GM19328 (cell line): ENCODE measurements around the gene ELK3.

Experiments used
- ATAC-seq: cut with Tn5 transposase; IDR thresholded peaks from one replicate; pipeline ENCODE4 v1.9.1; 2021; ENCODE audit warnings: mild to moderate bottlenecking, moderate library complexity; ENCODE audit not compliant: unreplicated experiment

The ELK3 gene

DNA sequence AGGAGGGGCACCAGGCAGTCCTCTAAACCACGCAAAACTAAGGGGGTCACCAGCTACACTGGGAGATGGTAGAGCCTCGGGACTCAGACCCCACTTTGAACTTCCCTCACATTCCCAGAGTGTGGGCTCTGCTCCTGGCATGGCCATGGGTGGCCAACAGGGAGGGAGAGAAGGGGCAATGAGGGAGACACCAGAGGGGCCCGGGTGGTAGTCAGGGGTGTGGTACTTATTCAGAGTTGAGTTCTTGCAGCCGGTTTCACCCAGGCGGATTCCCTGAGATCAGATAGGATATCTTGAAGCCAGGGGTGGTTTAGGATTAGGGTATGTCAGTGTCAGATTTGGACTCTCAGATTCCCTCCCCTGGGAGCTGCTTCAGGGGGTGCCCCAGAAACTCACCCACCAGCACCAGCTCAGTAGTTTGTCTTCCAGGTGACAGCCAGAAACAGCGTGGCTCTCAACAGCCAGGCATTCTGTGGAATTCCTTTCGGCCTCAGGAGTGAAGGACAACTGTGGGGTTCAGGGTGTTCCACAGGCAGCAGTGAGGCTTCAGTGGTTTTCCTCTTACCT, 56.0 kb downstream of the ELK3 start:
- no peak for ATAC-seq

DNA sequence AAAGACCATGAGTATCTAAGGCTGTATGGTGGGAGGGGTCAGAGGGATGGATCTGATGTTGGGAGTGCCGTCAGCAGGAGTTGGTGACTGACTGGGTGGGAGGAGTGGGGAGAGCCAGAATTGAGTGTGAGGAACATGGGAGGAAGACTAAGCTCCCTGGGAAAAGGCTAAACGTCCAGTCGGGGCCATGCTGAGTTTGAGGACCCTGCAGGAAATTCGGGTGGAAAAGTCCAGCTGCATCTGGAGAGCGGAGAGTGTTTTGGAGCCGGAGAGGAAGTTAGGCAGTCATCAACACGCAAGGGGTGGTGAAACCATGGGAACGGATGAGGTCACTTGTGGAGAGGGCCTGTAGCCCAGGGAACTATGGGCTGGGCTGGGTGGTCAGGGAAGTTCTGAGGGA, 60.9 kb downstream of the ELK3 start:
- ATAC-seq: no peak

DNA sequence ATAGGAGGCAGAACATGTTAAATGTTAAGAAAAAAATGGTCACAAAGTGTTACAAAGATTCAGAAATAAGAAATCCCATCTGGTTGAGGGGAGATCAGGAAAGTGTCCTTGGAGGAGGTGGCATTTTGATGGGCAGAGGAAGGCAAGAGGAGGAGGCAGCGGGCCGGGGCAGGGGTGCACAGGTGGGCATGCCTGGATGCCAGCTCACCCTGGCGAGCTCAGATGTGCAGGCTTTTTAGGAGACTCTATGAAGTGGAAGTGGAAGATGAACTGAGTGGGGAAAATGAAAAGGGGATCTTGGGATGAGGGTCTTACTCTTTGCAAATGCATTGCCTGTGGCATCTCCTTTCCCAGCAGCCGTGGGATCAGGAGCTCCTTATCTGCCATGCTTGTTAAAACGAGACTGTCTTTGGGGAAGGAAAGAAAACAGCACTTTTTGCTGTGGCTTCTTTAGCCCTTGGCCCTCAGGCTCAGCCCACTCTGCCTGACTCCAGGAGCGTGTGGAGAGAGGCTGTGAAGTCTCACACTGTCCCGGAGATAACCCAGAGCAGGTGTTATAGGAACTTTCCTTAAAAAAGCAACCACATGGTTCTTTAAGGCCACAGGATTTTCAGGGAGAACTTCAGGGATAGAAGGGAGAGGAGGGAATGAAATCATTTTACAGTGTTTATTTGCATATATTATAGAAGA, 62.6 kb downstream of the ELK3 start:
- ATAC-seq: no peak

DNA sequence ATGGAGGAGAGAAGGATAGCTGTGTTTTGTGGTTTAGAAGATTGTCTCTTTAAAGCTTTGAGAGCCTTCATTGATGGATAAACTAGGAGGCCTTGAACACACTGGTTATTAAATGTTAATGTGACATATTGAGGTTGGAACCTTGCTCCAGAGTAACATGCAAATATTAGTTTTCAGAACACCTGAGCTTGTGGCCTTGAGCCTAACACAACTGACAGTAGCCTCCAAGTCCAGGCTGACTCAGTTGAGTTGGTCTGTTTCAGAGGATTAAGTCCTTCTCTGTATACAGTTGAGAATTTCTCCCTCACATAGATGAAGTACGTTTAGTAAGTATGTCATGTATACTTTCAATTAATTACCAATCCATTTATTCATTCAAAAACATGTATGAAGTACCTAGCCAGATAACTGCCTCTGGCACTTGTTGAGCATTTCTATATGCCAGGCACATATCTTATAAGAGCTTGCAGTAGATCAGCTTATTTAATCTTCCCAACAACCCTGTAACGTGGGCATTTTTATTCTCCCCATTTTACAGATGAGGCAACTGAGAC, 63.5 kb downstream of the ELK3 start:
- no peak for ATAC-seq

DNA sequence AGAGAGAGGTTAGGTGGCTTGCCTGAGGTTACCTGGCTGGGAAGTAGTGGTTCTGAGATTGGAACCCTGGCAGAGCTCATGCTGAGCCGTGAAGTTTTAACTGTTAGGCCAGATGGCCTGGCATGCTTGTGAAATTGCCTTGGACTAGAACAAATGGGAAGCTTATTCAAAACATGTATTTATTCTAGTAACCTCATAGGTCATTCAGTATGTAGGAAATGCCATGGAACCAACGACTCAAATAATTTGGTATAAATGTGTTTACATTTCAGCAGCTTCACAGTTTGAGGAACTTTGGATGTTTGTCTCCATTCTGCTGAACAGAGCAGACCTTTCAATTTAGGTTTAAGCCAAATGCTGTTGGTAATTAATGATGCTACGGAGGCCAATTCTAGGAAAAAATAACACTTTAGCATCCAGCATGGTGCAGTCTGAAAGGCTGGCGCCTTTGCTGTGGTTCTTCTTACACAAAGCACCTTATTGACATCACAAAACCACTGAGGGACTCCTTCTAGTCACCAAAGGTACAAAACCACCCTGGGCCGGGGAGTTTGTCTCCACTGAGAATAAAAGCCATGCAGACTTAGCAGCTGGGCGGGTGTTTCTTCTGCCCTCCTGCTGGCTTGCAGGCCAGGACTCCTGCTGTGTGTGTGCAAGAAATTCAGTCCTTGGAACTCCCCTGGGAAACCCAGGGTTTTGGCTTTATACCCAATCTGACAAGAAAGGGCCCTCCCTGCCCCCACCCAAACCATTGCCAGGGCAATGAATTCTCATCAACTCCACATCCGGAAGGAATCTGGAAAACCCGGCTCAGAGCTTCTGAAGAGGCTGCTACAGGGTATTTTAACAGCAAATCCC, 64.2 kb downstream of the ELK3 start:
- ATAC-seq: no peak

DNA sequence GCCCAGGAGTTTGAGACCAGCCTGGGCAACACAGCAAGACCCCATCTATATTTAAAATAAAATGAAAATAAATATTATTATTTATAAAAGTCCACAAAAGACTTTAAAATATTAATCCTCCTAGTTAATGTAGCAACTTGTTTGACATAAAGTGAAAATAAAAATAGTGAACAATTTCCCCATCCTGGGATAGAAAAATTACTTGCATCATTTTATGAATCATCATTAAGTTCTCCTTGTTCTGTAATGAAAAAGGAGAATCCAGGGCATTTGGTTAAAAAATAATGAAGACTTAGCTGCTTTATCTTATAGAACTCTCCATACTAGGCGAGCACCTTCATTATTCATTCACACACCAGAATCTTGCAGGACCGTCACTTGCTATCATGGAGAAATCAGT, 66.1 kb downstream of the ELK3 start:
- no peak for ATAC-seq

DNA sequence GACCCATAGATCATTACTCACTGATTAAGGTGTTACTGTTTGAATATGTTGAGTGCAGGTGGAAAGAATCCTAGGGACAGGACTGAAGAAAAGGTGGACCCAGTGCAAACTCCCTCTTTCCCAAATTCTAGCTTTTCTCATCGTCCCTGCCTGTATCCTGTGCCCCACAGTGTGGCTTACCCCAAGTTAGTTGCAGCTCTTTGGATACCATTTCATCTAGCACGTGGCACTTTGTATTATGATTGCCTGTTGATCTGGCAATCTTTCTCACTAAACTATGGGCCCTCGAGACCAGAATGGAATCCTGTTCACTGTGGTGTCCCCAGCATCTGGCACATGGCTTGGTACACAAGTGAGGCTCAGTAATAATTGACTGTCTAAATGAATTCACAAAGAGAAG, 66.5 kb downstream of the ELK3 start:
- no peak for ATAC-seq

DNA sequence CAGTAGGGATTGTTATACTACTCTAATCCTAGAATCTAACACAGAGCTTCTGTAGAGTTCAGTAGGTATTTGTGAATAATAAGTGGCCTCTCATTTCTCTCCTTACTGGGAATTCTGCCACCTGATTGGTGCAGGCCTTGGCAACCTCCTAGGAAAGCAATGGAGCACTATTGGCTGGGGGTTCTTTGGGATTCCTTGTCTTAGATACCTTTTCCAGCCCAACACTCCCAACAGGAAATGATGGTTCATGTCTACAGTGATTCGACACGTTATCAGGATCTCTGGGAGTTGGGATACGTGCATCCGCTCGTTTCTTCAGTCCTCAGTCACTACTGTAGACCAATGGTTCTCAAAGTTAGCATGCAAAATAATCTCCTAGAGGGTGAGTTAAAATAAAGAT, 67.4 kb downstream of the ELK3 start:
- no peak for ATAC-seq

DNA sequence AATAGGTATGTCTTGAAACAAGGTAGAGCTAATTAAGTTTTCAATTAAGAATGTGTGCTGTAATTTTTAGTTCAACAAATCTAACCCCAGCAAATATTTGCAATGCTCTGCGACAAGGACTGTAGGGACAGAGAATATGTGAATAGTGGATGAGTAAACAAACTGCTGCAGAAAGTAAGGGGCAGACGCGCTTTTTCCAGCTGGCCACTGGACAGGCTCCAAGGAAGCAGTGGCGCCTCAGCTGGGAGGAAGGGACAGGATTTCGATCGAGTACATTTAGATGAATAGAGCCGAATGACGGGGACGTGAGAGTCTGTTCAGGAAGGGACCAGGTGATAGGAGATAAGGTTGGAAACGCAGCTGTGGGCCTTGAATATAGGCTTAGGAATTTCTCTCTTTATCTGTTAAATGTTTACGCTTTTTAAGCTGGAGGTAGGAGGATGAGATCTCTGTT, 69.3 kb downstream of the ELK3 start:
- no peak for ATAC-seq

DNA sequence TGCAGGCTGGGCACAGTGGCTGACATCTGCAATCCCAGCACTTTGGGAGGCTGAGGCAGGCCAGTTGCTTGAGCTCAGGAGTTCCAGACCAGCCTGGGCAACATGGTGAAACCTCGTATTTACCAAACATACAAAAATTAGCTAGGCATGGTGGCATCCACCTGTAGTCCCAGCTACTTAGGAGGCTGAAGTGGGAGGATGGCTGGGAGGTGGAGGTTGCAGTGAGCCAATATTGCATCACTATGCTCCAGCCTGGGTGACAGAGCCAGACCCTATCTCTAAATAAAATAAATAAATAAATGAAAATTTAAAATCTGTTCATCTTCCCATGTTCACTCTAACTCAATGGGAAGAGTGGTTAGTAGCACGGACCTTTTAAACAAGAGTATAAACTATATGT, 71.2 kb downstream of the ELK3 start:
- ATAC-seq: no peak

DNA sequence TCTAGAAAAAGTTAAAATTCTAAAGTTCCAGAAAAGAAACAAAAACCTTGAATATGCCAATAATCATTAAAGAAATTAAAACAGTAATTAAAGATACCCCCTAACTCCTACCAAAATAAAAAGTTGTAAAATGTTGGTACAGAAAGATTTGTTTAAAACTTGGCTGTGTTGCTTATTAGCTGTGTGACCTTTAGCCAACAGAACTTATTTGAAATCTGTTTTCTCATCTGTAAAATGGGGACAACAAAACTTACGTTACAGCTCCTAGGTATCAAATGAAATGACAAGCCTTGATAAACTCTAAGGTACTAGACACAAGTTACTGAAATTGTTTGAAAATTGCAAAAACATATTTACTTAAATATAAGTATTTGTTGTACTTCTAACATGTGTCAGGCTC, 71.7 kb downstream of the ELK3 start:
- no peak for ATAC-seq

DNA sequence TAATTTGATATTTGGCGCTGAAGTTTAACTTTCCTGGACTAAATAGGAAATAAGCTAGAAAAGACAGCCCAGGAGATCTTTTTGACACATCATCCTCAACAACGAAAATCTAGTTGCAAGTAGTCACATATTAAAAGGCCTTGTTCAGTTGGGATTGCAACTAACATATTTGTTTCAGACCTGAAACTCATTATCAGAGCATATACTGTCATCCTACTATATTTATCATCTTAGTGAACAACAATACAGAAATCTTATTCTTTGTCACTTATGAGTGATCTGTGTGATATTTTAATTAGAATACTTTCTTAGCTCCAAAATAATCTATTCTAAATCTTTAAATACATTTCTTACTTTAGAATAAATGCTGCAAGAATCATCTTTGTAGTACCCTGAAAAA, 72.1 kb downstream of the ELK3 start:
- no peak for ATAC-seq

DNA sequence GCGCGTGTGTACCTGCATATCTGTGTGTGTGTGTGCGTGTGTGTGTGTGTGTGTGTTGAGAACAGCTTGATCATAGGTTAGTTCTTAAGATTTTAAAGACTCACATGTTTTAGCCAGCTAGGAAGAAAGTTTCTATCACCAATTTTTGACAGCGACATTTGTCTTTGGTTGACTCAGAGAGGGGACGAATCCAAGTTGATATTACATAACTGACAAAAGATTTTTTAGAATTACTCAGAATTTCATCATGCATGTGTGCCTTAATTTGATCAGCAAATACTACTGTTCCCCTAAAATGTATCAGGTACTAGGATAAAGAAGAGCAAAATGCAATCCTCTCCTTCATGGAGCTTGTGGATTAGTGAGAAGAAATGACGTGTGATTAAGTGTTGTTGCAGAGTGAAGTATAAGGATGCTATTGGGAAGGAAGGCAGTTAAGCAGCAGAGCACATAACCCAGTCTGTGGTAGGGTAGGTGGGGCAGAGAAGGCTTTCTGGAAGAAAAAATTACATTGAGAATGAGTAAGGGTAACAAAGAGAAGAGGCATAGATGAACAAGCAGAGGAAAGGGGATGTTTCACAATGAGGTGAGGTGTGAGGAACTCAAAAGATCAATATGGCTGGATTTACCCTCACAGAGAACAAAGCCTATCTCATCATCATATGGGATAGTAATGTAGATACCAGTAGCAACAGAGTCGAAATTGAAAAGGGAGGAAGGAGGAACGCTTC, 77.5 kb downstream of the ELK3 start:
- no peak for ATAC-seq

DNA sequence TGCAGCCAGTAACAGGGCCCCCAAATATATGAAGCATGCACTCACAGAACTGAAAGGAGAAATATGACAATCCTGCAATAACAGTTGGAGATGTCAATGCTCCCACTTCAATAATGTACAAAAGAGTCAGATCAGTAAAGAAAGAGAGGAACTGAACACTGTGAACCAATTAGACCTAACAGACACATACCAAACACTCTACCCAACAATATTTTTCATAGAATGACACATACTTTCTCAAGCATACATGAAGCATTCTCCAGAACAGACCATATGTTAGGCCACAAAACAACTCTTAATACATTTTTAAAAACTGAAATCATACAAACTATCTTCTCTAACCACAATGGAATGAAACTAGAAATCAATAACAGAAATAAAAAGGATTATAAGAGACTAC, 80.2 kb downstream of the ELK3 start:
- ATAC-seq: no peak

DNA sequence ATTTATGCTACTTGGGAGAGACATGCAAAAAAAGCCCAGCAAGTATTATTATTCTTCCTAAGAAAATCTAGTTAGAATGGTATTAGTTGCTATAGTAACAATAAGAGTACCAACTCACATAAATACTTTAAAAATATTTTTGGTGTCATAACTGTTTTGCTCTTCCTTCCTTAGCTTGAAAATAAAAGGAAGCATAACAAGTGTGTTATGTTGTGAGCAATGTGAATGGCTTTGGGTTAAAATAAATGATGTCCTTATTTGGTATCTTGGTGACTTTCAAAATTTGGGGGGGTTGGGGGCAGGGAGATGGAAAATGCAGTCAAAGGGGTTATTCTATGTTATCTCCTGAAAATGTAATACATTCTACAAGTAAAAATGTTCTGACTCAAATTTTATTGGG, 91.0 kb downstream of the ELK3 start:
- ATAC-seq: no peak

DNA sequence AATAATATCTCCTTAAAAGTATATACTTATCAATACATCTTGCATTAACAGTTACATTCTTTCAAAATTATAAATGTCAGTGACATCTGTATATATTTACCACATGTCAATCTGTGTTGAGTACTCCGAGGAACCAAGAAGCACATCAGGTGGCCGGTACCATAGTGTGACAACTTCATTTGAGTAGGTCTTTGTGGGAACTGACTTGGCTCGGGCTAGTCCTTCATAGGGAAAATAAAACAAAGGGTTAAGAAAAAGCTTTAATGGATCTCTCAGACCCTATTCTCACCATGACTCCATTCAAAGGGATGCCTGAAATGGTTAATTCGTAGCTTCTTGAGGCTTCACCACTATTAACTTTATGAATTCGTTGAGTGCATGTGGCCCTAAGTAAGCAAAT, 94.9 kb downstream of the ELK3 start:
- ATAC-seq: no peak

DNA sequence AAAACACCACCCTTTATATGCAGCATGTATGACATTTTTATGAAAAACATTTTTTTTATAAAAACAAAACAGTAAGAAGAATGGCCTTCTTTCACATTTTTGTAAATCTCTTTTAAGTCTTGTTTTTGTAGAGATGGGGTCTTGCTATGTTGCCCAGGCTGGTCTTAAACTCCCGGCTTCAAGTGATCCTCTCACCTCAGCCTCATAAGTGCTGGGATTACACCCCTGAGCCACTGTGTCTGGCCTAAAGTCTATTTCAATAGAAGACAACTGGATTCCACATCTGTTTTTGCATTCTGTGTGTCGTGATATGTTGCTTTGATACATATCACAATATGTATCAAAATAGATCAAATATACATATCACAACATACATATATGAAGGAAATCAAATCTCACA, 98.9 kb downstream of the ELK3 start:
- ATAC-seq: no peak

DNA sequence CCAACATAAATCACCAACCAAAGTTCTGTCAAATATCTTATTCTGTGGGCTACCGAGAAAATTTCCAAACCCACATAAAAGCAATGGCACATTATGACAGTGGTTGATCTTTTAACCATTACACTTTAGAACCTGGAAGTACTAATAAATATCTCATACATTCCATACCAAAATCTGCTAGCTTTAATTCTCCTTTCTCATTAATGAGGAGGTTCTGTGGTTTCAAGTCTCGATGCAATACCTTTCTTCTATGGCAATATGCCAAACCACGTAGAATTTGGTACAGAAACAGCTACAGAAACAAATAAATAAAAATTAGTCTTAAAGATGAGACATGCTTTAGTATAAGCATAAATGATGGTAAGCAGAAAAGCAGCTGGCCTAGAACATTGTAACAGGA, 100.7 kb downstream of the ELK3 start:
- ATAC-seq: no peak

DNA sequence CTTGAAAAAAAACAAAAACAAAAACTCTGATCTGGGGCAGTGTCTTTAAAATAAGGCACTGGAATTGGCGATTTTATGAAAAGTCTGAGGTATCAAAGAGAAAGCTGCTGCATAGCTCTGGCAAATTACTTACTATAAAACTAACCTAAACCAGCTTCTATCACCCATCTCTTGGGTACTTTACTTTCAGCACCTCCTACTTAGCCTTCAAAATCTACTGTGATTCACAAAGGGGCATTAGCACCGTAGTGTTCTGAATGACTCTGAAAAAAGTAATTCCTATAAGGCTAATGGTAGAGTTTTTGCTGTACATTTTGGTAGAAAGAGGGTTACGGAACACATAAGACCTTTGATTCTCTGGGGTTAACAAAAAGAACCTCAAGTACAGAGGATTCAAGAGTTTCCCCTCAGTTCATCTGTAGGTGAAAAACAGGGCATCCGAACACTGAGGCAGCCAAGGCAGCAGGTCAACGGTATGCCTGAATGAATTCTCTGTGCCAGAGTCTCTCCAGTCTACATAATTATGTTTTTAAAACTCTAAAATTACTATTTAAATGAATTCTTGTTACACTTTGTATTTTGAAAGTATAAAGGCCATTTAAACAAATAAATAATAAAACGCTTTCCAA, 101.5 kb downstream of the ELK3 start:
- ATAC-seq: no peak

DNA sequence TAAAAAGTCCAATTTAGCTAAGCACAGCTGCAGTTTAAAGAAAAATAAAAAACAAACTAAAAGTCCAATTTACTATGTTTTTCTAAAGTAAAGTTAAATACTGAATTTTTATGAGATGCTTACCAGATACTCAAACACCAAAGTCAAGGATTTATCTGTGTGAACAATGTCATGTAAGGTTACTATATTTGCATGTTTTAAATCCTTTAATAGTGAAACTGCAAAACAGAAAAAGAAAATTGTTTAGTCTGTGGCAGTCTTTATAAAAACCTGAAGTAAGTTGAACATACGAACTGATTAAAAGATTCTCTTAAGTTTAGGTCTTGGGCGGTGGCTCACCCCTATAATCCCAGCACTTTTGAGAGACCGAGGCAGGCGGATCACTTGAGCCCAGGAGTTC, 103.3 kb downstream of the ELK3 start:
- no peak for ATAC-seq

DNA sequence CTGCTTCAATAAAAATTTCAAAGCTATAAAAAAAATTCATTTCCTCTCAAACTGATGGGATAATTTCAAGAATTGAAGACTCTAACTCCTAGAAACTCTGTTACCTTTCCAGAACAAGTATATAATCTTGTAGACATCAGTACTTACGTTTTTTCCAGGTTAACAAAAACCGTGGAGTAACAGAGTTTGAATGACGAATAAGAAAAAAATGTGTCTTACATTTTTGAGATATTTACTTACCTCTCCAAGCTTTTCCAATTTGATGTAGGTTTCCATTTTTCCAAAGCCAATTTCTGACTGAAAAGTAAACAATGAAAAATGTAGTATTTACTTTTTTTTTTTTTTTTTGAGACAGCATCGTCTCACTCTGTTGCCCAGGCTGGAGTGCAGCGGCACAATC, 105.9 kb downstream of the ELK3 start:
- no peak for ATAC-seq
